Left ventricle myocardium inferior (tissue), 1 donor: ENCODE measurements around the gene C8B. TPM values are rescaled to one million over a fixed set of nuclear protein-coding genes. Genes with fewer than 3 reads are reported as not detected.

Source experiments
- DNase-seq: peaks from one replicate; pipeline ENCODE4 v3.0.0-alpha.2; 2020
- H3K27ac ChIP-seq: fragments of 200-600 bp; replicated peaks from 2 replicates; pipeline ENCODE4 v1.8.0; 2021
- H3K27me3 ChIP-seq: fragments of 200-600 bp; 2 replicates; pipeline ENCODE4 v1.8.0; 2021; ENCODE audit warnings: low read depth
- H3K36me3 ChIP-seq: fragments of 200-600 bp; 2 replicates; pipeline ENCODE4 v1.8.0; 2021
- H3K4me1 ChIP-seq: fragments of 200-600 bp; 2 replicates; pipeline ENCODE4 v1.8.0; 2021
- H3K4me3 ChIP-seq: fragments of 200-600 bp; 2 replicates; pipeline ENCODE4 v1.8.0; 2021; ENCODE audit warnings: mild to moderate bottlenecking, moderate library complexity
- H3K9me3 ChIP-seq: fragments of 200-600 bp; replicated peaks from 2 replicates; pipeline ENCODE4 v1.8.0; 2021
- intact Hi-C: fragments of 100-400 bp; cut with micrococcal nuclease; formaldehyde crosslinking; loops from one replicate; pipeline ENCODE4 v1.11.0; 2022
- long read RNA-seq: library from polyadenylated mRNA; unstranded; transcript quantifications from one replicate; pipeline ENCODE4 v2.0.0, GENCODE V29; 2021
- total RNA-seq: library from RNA; stranded (reverse); fragmentation: NEBNext Ultra II Directional; extraction: Animal tissue kit (Norgen Biotek cat#: 25700); gene quantifications from one replicate; pipeline ENCODE4 v1.2.1, GENCODE V29; 2021
- TF ChIP-seq, protein P1 (sequence below): fragments of 200-600 bp; IDR thresholded peaks from 2 replicates; pipeline ENCODE4 v1.8.0; 2021; ENCODE audit warnings: antibody characterized with exemption, mild to moderate bottlenecking, borderline replicate concordance
- donor health status: DM: no; HTN: yes; CAD: no; lungs with severe emphysema.

Gene C8B
- not detected for total RNA-seq
- long read RNA-seq = 0 reads

DNA sequence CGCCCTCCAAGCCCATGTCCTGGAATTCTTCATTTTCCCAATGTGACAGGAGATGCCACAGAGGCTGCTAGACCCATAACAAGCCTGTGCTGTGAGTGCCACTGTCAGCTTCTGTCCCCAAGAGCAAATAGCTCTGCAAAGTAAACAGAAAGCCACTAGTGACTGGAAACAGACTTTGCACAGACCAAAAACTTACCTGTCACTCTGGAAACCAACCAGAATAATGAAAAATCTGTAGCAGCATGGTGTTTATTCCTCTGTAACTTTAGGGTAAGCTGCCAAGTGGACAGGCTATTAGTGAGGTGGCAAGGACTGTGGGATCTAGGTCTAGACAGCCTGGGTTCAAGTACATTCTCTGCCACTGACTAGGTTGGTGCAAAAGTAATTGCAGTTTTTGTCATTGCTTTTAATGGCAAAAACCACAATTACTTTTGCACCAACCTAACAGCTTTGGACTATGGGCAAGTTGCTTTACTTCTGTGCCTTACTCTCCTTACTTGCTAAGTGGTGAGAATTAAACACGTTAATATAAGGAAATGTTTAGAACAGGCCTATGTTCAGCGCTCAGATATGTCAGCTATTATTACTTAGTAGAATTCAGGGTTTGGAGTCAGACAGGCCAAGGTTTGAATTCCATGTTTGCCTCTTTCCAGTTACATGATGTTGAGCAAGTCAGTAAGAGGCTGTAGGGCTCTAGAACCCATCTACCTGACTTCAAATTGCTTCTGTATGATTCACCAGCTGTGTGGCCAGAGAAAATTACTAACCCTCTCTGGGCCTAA, at the start of gene C8B:
C8B (minus strand) TSS at position 100 of the 782 bp plus-strand sequence; CDS start at position 33, 67 bp downstream.
- H3K27me3 ChIP-seq = peaks cover 8% of the 10 kb centered on the region
- no peak for DNase-seq
- H3K4me1 ChIP-seq = no peaks in the 10 kb centered on the region
- H3K4me3 ChIP-seq = no peak within 1 kb of the TSS
- H3K36me3 ChIP-seq = no peaks in the 10 kb centered on the region
- no peak within 1 kb of the TSS for H3K27ac ChIP-seq
- H3K9me3 ChIP-seq = no peaks in the 10 kb centered on the region
- intact Hi-C loops = no loop called here
- TF ChIP-seq, protein P1, sequence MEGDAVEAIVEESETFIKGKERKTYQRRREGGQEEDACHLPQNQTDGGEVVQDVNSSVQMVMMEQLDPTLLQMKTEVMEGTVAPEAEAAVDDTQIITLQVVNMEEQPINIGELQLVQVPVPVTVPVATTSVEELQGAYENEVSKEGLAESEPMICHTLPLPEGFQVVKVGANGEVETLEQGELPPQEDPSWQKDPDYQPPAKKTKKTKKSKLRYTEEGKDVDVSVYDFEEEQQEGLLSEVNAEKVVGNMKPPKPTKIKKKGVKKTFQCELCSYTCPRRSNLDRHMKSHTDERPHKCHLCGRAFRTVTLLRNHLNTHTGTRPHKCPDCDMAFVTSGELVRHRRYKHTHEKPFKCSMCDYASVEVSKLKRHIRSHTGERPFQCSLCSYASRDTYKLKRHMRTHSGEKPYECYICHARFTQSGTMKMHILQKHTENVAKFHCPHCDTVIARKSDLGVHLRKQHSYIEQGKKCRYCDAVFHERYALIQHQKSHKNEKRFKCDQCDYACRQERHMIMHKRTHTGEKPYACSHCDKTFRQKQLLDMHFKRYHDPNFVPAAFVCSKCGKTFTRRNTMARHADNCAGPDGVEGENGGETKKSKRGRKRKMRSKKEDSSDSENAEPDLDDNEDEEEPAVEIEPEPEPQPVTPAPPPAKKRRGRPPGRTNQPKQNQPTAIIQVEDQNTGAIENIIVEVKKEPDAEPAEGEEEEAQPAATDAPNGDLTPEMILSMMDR = no peak

DNA sequence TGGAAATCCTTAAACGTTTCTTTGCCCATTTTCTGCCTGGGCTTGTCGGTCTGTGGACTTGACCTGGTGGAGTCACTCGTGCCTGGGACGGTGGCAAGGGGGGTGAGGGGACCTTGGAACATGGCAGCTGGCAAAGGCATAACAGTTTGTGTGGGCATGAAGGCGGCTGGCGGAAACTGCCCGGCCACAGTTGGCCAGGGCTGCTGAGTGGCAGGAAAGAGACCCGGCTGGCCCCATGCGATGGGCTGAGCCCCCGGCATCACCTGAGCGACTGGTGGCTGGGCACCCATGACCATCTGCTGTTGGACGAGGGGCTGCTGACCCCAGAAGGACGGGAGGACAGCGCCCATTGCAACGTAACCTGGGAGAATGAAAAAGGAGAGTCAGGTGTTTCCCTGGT, 49.3 kb upstream of the C8B start:
- TF ChIP-seq, protein P1 = no peak
- intact Hi-C loops = no loop called here

DNA sequence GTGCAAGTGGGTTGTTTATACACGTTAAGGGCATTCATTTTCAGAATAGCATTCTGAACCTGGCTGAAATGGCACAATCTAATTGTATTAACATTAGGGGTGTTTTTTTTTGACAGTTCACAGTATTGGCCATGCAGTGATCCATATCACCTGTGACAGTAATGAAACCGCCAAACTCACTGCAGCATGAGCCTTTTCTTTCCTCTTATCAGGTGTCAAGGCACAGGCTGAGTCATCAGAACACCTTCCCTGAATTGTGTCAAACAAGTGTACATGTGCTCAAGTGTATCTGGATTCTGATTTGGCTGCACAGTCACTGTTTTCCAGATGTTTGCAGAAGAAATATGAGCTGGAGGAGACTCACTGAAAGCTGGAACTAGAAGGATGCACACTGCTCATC, 47.7 kb upstream of the C8B start:
- intact Hi-C loops = no loop called here
- no peaks in the 10 kb centered on the region for H3K36me3 ChIP-seq
- TF ChIP-seq, protein P1 = no peak

More for the DNA sequence above, 49.3 kb upstream of the C8B start:
- Histone ChIP-seq H3K4me3 (no peak overlapping the region), H3K4me1 (peaks cover 23% of the 10 kb centered on the region), H3K27me3 (no peaks in the 10 kb centered on the region), H3K27ac (no peak overlapping the region), H3K36me3 (no peaks in the 10 kb centered on the region), H3K9me3 (no peaks in the 10 kb centered on the region)
- DNase-seq = no peak

DNA sequence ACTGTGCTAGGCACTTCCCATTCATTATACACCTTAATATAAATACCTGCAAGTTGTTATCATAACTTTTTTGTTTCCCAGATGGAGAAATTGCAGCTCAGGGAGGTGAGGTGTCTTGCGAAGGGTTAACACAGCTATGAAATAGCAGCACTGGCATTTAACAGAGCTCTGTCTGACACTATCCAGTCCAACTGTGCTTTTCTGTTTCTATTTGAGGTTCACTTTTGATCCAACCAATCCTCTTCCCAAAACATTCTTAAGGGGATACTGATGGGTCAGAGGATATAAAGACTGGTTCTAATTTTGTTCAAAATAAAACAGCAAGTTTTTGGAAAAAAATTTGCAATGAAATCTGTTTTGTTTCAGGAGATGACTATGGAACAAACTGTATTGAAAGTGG, 46.5 kb upstream of the C8B start:
- DNase-seq = no peak
- H3K27ac ChIP-seq = no peak overlapping the region
- peaks cover 28% of the 10 kb centered on the region for H3K4me1 ChIP-seq

More for the DNA sequence above, 47.7 kb upstream of the C8B start:
- no peaks in the 10 kb centered on the region for H3K9me3 ChIP-seq
- peaks cover 23% of the 10 kb centered on the region for H3K4me1 ChIP-seq
- H3K27me3 ChIP-seq = no peaks in the 10 kb centered on the region
- no peak overlapping the region for H3K27ac ChIP-seq
- H3K4me3 ChIP-seq = no peak overlapping the region
- no peak for DNase-seq

DNA sequence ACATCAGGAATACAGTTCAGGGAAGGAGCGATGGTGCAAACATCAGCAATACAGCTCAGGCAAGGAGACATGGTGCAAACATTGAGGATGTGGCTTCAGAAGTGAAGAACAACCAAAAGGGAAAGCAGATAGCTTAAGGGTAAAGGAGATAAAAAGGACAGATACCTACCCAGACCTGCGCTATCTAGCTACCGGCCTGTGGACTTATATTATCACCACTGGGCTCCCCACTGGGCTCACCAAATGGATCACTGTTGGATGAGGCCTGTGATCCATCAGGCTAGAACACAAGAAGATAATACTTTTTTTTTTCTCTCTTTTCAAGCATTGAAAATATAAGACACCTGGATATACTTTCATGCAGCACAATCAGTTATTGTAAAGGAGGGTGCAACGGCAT, 44.7 kb upstream of the C8B start:
- H3K36me3 ChIP-seq = no peaks in the 10 kb centered on the region
- peaks cover 28% of the 10 kb centered on the region for H3K4me1 ChIP-seq
- H3K4me3 ChIP-seq = no peak overlapping the region
- no peak overlapping the region for H3K27ac ChIP-seq
- intact Hi-C loops = no loop called here
- no peaks in the 10 kb centered on the region for H3K27me3 ChIP-seq
- TF ChIP-seq, protein P1 = no peak
- no peak for DNase-seq
- no peaks in the 10 kb centered on the region for H3K9me3 ChIP-seq

More for the DNA sequence above, 46.5 kb upstream of the C8B start:
- Histone ChIP-seq H3K27me3 (no peaks in the 10 kb centered on the region), H3K9me3 (no peaks in the 10 kb centered on the region), H3K4me3 (no peak overlapping the region), H3K36me3 (no peaks in the 10 kb centered on the region)
- TF ChIP-seq, protein P1 = no peak
- intact Hi-C loops = no loop called here
